Measurements from ENCODE around the gene SEPTIN5.

- TF ChIP-seq CTCF (IDR thresholded peaks at IDR 0.05; ENCODE audit: insufficient read depth, low read depth, low read length) (no peak), EZH2 (IDR thresholded peaks at IDR 0.05; ENCODE audit: insufficient read depth, low read length) (no peak)
Measured at GRCh38 chr22:19739448-19739895, 25.2 kb downstream of the SEPTIN5 start.

Measured in astrocyte (in vitro differentiated cells and primary cell).